B cell (primary cell): ENCODE results near the gene ZNF662.

Experiments
- CTCF ChIP-seq: fragments of 200-600 bp; IDR thresholded peaks from one replicate; pipeline ENCODE4 v1.8.0; 2022; ENCODE audit warnings: antibody characterized with exemption, mild to moderate bottlenecking
- EZH2 ChIP-seq: IDR thresholded peaks from 2 replicates; pipeline ENCODE4 v1.6.1; 2012; ENCODE audit warnings: borderline replicate concordance, low read depth, mild to moderate bottlenecking, moderate library complexity, low read length; ENCODE audit not compliant: insufficient read depth, poor library complexity, severe bottlenecking

GRCh38 chr3:42934111-42934510 lies 28.2 kb downstream of the ZNF662 start:
- TF ChIP-seq CTCF (no peak), EZH2 (no peak)
